GM21786 (cell line): ENCODE data around the gene MATK.
A peak's percentile ranks its signal among the peaks of the same experiment; 100 is the strongest.
"Not testable (repeated sequence)": the region's sequence is repeated elsewhere in the genome, so short reads cannot be mapped to it uniquely, and the experiment has no call there.

ENCODE experiments used
- ATAC-seq: cut with Tn5 transposase; IDR thresholded peaks from one replicate; pipeline ENCODE4 v1.9.1; 2021; ENCODE audit not compliant: unreplicated experiment

The MATK gene

GRCh38 chr19:3771000-3771905, 14.9 kb downstream of the MATK start:
- ATAC-seq: no peak

- ATAC-seq: no peak
These were observed 15.8 kb downstream of the MATK start for GRCh38 chr19:3770136-3770999.

GRCh38 chr19:3769494-3769893, 16.7 kb downstream of the MATK start:
- ATAC-seq: no peak

- ATAC-seq: no peak
These were observed 17.5 kb downstream of the MATK start for GRCh38 chr19:3768748-3769099.

- ATAC-seq: no peak
These were observed 18.0 kb downstream of the MATK start for GRCh38 chr19:3768015-3768747.

GRCh38 chr19:3767050-3767449, 19.1 kb downstream of the MATK start:
- no peak for ATAC-seq

- no peak for ATAC-seq
These were observed 19.7 kb downstream of the MATK start for GRCh38 chr19:3766520-3766919.

- not testable (repeated sequence) for ATAC-seq
These were observed 20.4 kb downstream of the MATK start for GRCh38 chr19:3765757-3766156.

GRCh38 chr19:3765121-3765520, 21.1 kb downstream of the MATK start:
- no peak for ATAC-seq

- peak; percentile 79 for ATAC-seq
These were observed 23.4 kb downstream of the MATK start, which contains the start of gene MRPL54 for GRCh38 chr19:3762501-3763459. MRPL54 (plus strand) TSS chr19:3762682; CDS start chr19:3762701, 19 bp downstream.

- ATAC-seq: no peak
These were observed 24.1 kb downstream of the MATK start for GRCh38 chr19:3762130-3762473.

- ATAC-seq: peak; percentile 46
These were observed 24.6 kb downstream of the MATK start, which contains the start of gene APBA3 for GRCh38 chr19:3761382-3762129. APBA3 (minus strand) TSS chr19:3761692; CDS start chr19:3760264, 1,428 bp downstream.

- ATAC-seq: no peak
These were observed 25.3 kb downstream of the MATK start for GRCh38 chr19:3760871-3761361.

GRCh38 chr19:3759482-3760254, 26.5 kb downstream of the MATK start:
- no peak for ATAC-seq

GRCh38 chr19:3758297-3758696, 27.9 kb downstream of the MATK start:
- ATAC-seq: not testable (repeated sequence)

- not testable (repeated sequence) for ATAC-seq
These were observed 28.5 kb downstream of the MATK start for GRCh38 chr19:3757705-3758104.

- ATAC-seq: no peak
These were observed 32.4 kb downstream of the MATK start for GRCh38 chr19:3753631-3754410.

- no peak for ATAC-seq
These were observed 33.7 kb downstream of the MATK start for GRCh38 chr19:3752492-3752891.
